GM12891 (cell line): ENCODE data around the gene MAGEA12.
"Not testable (repeated sequence)": the region's sequence is repeated elsewhere in the genome, so short reads cannot be mapped to it uniquely, and the experiment has no call there.

Experiments used
- PAX5 ChIP-seq: IDR thresholded peaks from 2 replicates; pipeline ENCODE4 v1.6.1; 2011; ENCODE audit warnings: low read length, moderate library complexity, mild to moderate bottlenecking; ENCODE audit not compliant: insufficient read depth, severe bottlenecking
- POLR2A ChIP-seq: IDR thresholded peaks from 2 replicates; pipeline ENCODE4 v1.6.1; 2011; ENCODE audit warnings: low read depth, low read length, control low read depth
- POLR2AphosphoS5 ChIP-seq: IDR thresholded peaks from 2 replicates; pipeline ENCODE4 v1.6.1; 2011; ENCODE audit warnings: low read depth, low read length, control low read depth
- SPI1 ChIP-seq: IDR thresholded peaks from 2 replicates; pipeline ENCODE4 v1.6.1; 2011; ENCODE audit warnings: low read depth, low read length, control low read depth

DNA sequence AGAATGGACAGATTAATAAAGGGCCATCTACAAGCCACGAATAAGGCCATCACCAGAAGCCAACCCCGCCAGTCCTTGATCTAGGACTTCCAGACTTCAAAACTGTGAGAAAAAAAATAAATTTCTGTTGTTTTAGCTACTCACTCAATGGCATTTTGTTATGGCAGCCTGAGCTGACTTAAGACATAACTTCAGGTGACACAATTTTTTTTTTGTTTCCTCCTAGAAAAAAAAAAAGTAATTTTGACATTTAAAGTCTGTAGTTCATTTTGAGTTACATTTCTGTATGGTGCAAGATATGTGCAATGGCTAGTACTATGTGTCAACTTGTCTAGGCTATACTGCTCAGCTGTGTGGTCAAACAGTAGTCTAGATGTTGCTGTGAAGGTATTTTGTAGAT, 25.4 kb downstream of the MAGEA12 start, which contains the start of gene CSAG3:
- not testable (repeated sequence) for TF ChIP-seq POLR2AphosphoS5, PAX5, POLR2A, SPI1
